Measurements from ENCODE around the gene FKBP6.
"Not testable (repeated sequence)": the region's sequence is repeated elsewhere in the genome, so short reads cannot be mapped to it uniquely, and the experiment has no call there.

The FKBP6 gene

DNA sequence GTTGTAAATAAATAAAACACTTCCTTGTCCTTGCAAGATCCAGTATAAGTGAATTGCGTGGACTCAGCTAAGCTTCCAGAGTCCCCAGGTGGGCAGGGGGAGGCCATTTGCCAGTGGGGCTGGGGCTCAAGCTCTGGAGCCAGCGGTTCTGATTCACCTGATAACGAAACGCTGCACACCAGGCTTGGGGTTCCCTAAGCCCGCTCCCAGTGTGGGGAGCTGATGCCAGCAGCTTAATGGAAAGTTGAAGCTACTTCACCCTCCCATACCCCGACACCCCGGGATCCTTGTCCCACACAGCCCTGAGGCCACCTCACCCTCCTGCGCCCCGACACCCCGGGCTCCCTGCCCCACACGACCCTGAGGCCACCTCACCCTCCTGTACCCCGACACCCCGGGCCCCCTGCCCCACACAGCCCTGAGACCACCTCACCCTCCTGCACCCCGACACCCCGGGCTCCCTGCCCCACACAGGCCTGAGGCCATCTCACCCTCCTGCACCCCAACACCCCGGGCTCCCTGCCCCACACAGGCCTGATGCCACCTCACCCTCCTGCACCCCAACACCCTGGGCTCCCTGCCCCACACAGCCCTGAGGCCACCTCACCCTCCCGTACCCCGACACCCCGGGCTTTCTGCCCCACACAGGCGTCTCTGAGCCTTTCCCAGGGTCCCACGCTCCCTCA lies 30.8 kb downstream of the FKBP6 start:
- DNase-seq, result no peak

GRCh38 chr7:73359306-73359705 lies 31.3 kb downstream of the FKBP6 start:
- DNase-seq, result no peak

GRCh38 chr7:73359746-73360375 lies 31.9 kb downstream of the FKBP6 start:
- no peak for DNase-seq

DNA sequence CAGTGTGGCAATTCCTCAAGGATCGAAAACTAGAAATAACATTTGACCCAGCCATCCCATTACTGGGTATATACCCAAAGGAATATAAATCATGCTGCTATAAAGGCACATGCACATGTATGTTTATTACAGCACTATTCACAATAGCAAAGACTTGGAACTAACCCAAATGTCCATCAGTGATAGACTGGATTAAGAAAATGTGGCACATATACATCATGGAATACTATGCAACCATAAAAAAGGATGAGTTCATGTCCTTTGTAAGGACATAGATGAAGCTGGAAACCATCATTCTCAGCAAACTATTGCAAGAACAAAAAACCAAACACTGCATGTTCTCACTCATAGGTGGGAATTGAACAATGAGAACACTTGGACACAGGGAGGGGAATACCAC lies 32.6 kb downstream of the FKBP6 start:
- not testable (repeated sequence) for DNase-seq

DNA sequence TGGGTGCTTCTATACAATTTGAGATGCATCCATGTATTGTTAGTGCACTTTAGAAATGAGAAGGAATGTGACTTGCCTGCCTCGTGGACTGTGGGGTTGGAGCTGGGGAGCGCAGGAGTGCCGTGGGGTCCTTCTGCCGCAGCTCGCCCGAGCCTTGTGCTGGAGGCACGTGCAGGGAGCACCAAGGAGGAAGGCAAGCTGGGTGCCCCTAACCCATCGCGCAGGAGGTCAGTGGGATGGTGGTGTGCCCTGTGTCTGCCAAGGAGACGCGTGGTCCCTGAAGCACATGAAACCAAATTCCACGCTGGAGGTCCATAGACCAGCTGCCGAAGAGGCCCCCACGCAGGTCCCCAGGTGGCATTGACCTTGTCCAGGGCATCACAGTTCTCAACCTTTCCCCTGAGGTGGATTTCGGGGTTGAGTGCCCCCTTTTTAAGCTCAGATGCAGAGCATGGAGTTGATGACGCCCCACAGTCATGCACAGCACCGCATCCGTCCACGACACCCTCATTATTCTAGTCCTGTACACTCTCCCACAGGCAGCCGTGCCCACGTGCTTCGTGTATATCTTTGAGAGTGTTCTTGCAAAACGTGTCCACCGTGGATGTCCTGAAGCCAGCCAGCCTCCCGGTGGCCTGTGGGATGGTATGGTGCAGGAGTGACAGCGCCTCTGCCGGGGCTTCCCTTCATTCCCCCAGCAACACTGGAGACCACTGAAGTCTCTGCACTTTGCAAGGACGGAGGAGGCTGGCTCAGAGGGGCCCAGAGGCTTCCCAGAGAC lies 35.5 kb downstream of the FKBP6 start:
- DNase-seq, result no peak

- DNase-seq, result no peak
Measured at GRCh38 chr7:73364006-73364728, 36.2 kb downstream of the FKBP6 start.

- no peak for DNase-seq
Measured at GRCh38 chr7:73366127-73366526, 38.2 kb downstream of the FKBP6 start.

GRCh38 chr7:73366990-73367389 lies 39.0 kb downstream of the FKBP6 start:
- no peak for DNase-seq

- DNase-seq, result no peak
Measured at GRCh38 chr7:73369009-73369408, 41.0 kb downstream of the FKBP6 start.

DNA sequence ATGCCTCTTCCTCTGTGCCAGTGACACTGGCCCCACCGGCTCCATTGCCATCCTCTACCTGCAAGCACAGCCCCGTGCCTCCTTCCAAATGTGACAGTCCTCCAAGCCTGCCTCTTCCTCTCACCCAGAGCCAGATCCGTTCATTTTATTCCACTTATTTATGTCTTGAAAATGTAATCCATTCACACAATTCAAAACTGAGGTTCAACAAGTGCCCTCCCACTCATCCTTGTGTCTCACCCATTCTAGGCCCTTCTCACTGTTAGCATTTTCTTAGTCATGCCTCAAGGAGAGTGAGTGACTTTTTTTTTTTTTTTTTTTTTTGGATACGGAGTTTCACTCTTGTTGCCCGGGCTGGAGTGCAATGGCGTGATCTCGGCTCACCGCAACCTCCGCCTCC lies 41.7 kb downstream of the FKBP6 start:
- no peak for DNase-seq

- DNase-seq, result no peak
Measured at GRCh38 chr7:73373741-73374140, 45.8 kb downstream of the FKBP6 start.

GRCh38 chr7:73376262-73376661 lies 48.3 kb downstream of the FKBP6 start:
- DNase-seq, result not testable (repeated sequence)

DNA sequence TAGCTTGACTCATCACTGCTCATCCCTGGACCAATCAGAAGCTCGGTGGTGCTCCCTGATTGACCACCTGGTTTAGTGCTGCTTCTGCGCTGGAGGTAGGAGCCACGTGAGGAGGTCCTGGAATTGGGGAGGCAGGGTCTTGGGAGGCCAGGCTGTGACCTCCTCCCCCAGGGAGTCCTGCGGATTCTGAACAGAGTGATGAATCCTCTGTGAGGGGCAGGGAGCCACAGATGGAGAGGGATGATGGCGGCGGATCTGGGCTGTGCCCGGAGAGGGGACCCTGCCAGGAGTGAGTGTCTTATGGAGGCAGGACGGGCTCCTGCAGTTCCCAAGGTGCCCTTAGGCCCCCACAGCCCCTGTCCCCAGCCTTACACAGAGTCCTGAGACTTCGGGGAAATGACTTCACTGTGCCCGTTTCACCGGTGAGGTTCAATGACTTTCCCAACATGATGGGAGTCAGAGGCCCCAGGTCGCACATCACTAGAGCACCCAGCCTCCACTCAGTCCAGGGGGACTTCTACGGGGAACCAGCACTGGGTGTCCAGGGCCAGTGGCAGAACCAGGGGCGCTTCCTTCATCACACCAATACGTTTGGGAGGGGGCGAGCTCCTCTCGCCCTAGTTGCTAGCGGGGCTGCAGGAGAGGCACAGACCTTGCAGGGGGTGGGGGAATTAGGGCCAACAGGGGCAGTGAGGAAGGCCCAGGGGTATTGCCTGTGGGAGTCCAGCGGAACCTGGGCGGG lies 48.9 kb downstream of the FKBP6 start:
- DNase-seq, result no peak

DNA sequence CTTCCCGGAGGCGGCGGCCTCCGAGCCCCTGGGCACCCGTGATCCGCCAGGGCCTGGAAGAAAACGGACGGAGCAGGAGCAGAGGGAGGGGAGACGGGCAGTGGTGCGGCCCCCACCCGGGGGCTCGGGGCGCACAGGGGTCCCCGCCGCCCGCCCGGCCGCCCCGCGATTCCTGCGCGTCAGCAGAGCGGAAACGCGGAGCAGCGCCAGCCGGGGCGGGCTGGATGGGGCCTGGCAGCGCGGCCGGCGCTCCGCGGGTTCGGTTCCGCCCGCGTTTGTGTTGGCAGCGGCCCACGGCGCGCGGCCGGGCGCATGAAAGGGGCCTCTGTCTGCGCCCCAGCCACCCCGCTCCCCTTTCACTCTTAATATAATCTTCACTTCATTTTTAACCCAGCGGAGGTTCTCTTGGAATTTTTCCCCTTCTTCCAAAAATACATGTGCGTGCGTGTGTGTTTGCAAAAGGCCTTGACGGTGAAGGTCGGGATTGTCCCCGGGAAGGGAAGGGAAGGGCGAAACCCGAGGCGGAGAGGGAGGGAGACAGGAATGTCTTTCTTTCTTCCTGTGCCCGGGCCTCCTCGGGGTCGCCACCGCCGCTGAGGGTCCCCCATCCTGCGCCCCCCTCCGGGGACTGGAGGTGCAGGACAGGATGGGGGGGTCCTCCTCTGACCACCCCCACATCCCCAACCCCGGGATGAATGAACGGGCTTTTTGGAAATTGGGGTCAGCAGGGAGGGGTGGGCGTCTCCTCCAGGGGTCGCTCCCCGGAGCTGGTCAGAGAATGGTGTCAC lies 49.6 kb downstream of the FKBP6 start:
- not testable (repeated sequence) for DNase-seq

DNA sequence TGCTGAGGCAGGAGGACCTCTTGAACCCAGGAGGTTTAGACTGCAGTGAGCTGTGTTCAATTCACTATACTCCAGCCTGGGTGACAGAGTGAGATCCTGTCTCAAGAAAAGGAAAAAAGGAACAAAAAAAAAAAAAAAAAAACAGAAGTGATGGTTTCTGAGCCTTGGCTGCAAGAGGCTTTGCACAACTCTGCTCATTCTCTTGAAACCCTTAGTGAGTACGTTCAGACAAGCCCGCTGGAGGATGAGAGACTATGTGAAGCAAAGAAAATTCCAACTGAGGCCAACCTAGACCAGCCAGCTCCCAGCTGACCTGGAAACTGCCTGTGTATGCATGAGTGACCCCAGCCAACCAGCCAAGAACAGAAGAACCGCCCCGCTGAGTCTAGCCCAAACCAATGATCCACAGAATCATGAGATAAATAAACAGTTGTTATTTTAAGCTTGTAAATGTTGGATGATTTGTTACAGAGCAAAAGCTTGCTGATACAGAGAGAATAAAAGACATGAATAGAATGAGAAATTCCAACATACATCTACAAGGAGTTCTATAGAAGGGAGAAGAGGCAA lies 55.1 kb downstream of the FKBP6 start:
- no peak for DNase-seq

DNA sequence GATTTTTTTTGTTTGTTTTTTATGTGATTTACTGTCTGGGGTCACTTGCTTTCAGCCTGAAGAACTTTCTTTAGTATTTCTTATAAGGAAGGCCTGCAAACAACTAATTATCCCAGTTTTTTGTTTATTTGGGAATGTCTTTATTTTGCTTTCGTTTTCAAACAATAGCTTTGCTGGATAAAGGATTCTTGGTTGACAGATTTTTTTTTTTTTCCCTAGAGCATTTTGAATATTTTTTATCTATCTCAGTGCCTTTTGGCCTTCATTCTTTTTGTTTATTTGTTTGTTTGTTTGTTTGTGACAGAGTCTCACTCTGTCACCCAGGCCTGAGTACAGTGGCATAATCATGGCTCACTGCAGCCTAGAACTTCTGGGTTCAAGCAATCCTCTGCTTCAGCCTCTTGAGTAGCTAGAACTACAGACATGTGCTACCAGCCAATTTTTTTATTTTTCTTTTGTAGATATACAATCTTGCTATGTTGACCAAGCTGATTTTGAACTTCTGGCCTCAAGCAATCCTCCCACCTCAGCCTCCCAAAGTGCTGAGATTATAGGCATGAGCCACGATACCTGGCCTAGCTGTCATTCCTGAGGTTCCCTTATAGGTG lies 59.4 kb downstream of the FKBP6 start:
- DNase-seq, result no peak

DNA sequence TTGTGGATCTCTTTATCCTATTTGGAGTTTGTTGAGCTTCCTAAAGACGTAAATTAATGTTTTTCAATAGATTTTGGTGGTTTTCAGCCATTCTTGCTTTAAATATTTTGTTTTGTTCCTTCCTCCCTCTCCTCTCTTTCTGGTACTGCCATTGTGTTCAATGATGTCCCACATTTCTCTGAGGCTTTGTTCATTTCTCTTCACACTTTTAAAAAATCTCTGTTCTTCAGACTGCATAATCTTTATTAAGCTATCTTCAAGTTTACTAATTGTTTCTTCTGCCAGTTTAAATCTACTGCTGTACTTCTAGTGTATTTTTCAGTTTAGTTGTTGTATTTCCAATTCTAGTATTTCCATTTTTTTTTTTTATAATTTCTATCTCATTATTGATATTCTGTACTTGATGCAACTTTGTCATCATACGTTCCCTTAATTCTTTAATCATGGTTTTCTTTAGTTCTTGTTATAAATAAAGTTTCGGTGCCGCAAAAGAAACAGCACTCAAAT lies 60.0 kb downstream of the FKBP6 start:
- DNase-seq, result no peak

GRCh38 chr7:73391396-73391795 lies 63.4 kb downstream of the FKBP6 start:
- DNase-seq, result no peak

DNA sequence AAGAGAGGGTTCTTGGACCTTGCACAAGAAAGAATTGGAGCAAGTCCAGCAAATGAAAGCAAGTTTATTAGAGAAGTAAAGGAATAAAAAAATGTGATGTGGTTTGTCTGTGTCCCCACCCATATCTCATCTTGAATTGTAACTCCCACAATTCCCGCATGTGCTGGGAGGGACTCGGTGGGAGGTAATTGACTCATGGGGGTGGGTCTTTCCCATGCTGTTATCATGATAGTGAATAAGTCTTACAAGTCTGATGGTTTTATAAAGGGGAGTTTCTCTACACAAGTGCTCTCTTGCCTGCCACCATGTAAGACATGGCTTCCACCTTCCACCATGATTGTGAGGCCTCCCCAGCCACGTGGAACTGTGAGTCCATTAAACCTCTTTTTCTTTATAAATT lies 66.5 kb downstream of the FKBP6 start:
- DNase-seq, result no peak

Data from NCI-H526 treated with DMSO at 0.1 percent for 48 hours (cell line).